WTC11 (cell line): ENCODE results near the gene LAMC2. TPM values are rescaled to one million over a fixed set of nuclear protein-coding genes. Genes with fewer than 3 reads are reported as not detected.

Experiments
- ATAC-seq: fragments of 200-7000 bp; cut with Tn5 transposase; 2 replicates; pipeline ENCODE4 v1.10.0; 2021; ENCODE audit warnings: mild to moderate bottlenecking, moderate library complexity
- CTCF ChIA-PET: fragments of 300-600 bp; sonication (Branson Sonifier 250); formaldehyde crosslinking; loops from one replicate; lab custom pipeline; 2021; ENCODE audit warnings: antibody characterized with exemption; lab: Charles Lee
- POLR2A ChIA-PET: fragments of 350-600 bp; sonication (Branson Sonifier 250); formaldehyde crosslinking; loops from one replicate; lab custom pipeline; 2021; ENCODE audit warnings: antibody characterized with exemption; lab: Charles Lee
- DNase-seq: peaks from one replicate; pipeline ENCODE4 v3.0.0; 2021; ENCODE audit warnings: low spot score
- H3K27ac Mint-ChIP-seq: 2 replicates; pipeline ENCODE4 v1.8.0; 2021; ENCODE audit warnings: mixed read lengths
- H3K27me3 Mint-ChIP-seq: 2 replicates; pipeline ENCODE4 v1.8.0; 2021; ENCODE audit warnings: low read depth, mild to moderate bottlenecking, moderate library complexity, mixed read lengths
- H3K36me3 Mint-ChIP-seq: 2 replicates; pipeline ENCODE4 v1.8.0; 2021; ENCODE audit warnings: mixed read lengths
- H3K4me1 Mint-ChIP-seq: 2 replicates; pipeline ENCODE4 v1.8.0; 2022; ENCODE audit warnings: mixed read lengths
- H3K4me3 Mint-ChIP-seq: 2 replicates; pipeline ENCODE4 v1.8.0; 2021; ENCODE audit warnings: mild to moderate bottlenecking, moderate library complexity, mixed read lengths
- H3K9me3 Mint-ChIP-seq: 2 replicates; pipeline ENCODE4 v1.8.0; 2021; ENCODE audit warnings: mixed read lengths
- ATF3 ChIP-seq: sonication (generic); formaldehyde crosslinking; conservative IDR thresholded peaks from 2 replicates; pipeline ENCODE4 v1.8.1; 2022; ENCODE audit warnings: mild to moderate bottlenecking, missing genetic modification reagents
- ATF6 ChIP-seq: sonication (generic); formaldehyde crosslinking; IDR thresholded peaks from 2 replicates; pipeline ENCODE4 v1.8.1; 2023; ENCODE audit warnings: mild to moderate bottlenecking, missing genetic modification reagents
- CDX4 ChIP-seq: fragments of 250-450 bp; sonication (Bioruptor Pico); IDR thresholded peaks from 2 replicates; pipeline ENCODE4 v1.9.0; 2021; ENCODE audit warnings: moderate library complexity, mild to moderate bottlenecking, inconsistent platforms, borderline replicate concordance
- E2F1 ChIP-seq: sonication (generic); formaldehyde crosslinking; IDR thresholded peaks from 2 replicates; pipeline ENCODE4 v1.8.0; 2022; ENCODE audit warnings: mild to moderate bottlenecking, missing genetic modification reagents
- ESRRA ChIP-seq: sonication (generic); formaldehyde crosslinking; IDR thresholded peaks from 2 replicates; pipeline ENCODE4 v1.8.1; 2022; ENCODE audit warnings: mild to moderate bottlenecking, missing genetic modification reagents, borderline replicate concordance
- FOXP1 ChIP-seq: sonication (generic); formaldehyde crosslinking; IDR thresholded peaks from 2 replicates; pipeline ENCODE4 v1.8.0; 2022; ENCODE audit warnings: missing genetic modification reagents, mild to moderate bottlenecking, moderate library complexity, borderline replicate concordance
- MAX ChIP-seq: sonication (generic); formaldehyde crosslinking; IDR thresholded peaks from 2 replicates; pipeline ENCODE4 v1.8.0; 2022; ENCODE audit warnings: mild to moderate bottlenecking, missing genetic modification reagents
- NR3C1 ChIP-seq: sonication (generic); formaldehyde crosslinking; conservative IDR thresholded peaks from 2 replicates; pipeline ENCODE4 v1.8.1; 2023; ENCODE audit warnings: low read depth, mild to moderate bottlenecking, missing genetic modification reagents
- PRRX2 ChIP-seq: fragments of 250-450 bp; sonication (Bioruptor Pico); IDR thresholded peaks from 2 replicates; pipeline ENCODE4 v1.8.0; 2021; ENCODE audit warnings: mild to moderate bottlenecking
- SMAD4 ChIP-seq: sonication (generic); formaldehyde crosslinking; IDR thresholded peaks from 2 replicates; pipeline ENCODE4 v1.8.0; 2022; ENCODE audit warnings: mild to moderate bottlenecking, missing genetic modification reagents
- SOX15 ChIP-seq: fragments of 250-450 bp; sonication (Bioruptor Pico); IDR thresholded peaks from 2 replicates; pipeline ENCODE4 v1.9.0; 2021; ENCODE audit warnings: mild to moderate bottlenecking
- STAT6 ChIP-seq: sonication (generic); formaldehyde crosslinking; conservative IDR thresholded peaks from 2 replicates; pipeline ENCODE4 v1.8.1; 2023; ENCODE audit warnings: mild to moderate bottlenecking, low read depth, missing genetic modification reagents, moderate library complexity
- TEAD4 ChIP-seq: sonication (generic); formaldehyde crosslinking; IDR thresholded peaks from 2 replicates; pipeline ENCODE4 v1.8.0; 2022; ENCODE audit warnings: mild to moderate bottlenecking, missing genetic modification reagents
- USF2 ChIP-seq: sonication (generic); formaldehyde crosslinking; IDR thresholded peaks from 2 replicates; pipeline ENCODE4 v1.8.1; 2023; ENCODE audit warnings: mild to moderate bottlenecking, missing genetic modification reagents, moderate library complexity
- ZBTB21 ChIP-seq: sonication (generic); formaldehyde crosslinking; IDR thresholded peaks from 2 replicates; pipeline ENCODE4 v1.8.1; 2023; ENCODE audit warnings: mild to moderate bottlenecking, missing genetic modification reagents, borderline replicate concordance
- ZBTB43 ChIP-seq: sonication (generic); formaldehyde crosslinking; IDR thresholded peaks from 2 replicates; pipeline ENCODE4 v1.8.1; 2023; ENCODE audit warnings: mild to moderate bottlenecking, missing genetic modification reagents
- ZNF138 ChIP-seq: sonication (generic); formaldehyde crosslinking; conservative IDR thresholded peaks from 2 replicates; pipeline ENCODE4 v1.8.1; 2022; ENCODE audit warnings: mild to moderate bottlenecking, moderate library complexity, missing genetic modification reagents
- ZNF219 ChIP-seq: sonication (generic); formaldehyde crosslinking; IDR thresholded peaks from 2 replicates; pipeline ENCODE4 v1.8.0; 2023; ENCODE audit warnings: missing genetic modification reagents, mild to moderate bottlenecking, borderline replicate concordance
- ZNF281 ChIP-seq: sonication (generic); formaldehyde crosslinking; IDR thresholded peaks from 2 replicates; pipeline ENCODE4 v1.8.0; 2023; ENCODE audit warnings: mild to moderate bottlenecking, missing genetic modification reagents
- ZNF317 ChIP-seq: sonication (generic); formaldehyde crosslinking; IDR thresholded peaks from 2 replicates; pipeline ENCODE4 v1.8.1; 2023; ENCODE audit warnings: low read depth, mild to moderate bottlenecking, moderate library complexity, missing genetic modification reagents, borderline replicate concordance
- total RNA-seq: library from RNA; stranded (reverse); gene quantifications from 3 replicates; pipeline ENCODE4 v1.2.3, GENCODE V29; 2021

The LAMC2 gene
- total RNA-seq, 1 experiment from 2014 or later: 7.9 TPM

- TF ChIP-seq ZNF281 (CRISPR knock-in tag): no peak
- no peak for TF ChIP-seq ZBTB43 (CRISPR knock-in tag)
- TF ChIP-seq SMAD4: no peak
- no peak for TF ChIP-seq E2F1
- no peak for TF ChIP-seq CDX4 (CRISPR knock-in tag)
- no peak for TF ChIP-seq USF2 (CRISPR knock-in tag)
- no peak for TF ChIP-seq ZNF138 (CRISPR knock-in tag)
Observed at GRCh38 chr1:183251101-183251958, 65.3 kb downstream of the LAMC2 start (continued).

GRCh38 chr1:183251959-183252450, 65.9 kb downstream of the LAMC2 start:
- ATAC-seq: no peak

More at GRCh38 chr1:183251959-183252450, 65.9 kb downstream of the LAMC2 start:
- DNase-seq: no peak
- TF ChIP-seq MAX (CRISPR knock-in tag) (no peak), ATF3 (CRISPR knock-in tag) (no peak), ATF6 (CRISPR knock-in tag) (no peak), ZNF219 (CRISPR knock-in tag) (no peak), SOX15 (no peak), ZNF317 (CRISPR knock-in tag) (no peak), NR3C1 (no peak), ZBTB21 (CRISPR knock-in tag) (no peak), TEAD4 (CRISPR knock-in tag) (no peak), FOXP1 (CRISPR knock-in tag) (no peak), ESRRA (CRISPR knock-in tag) (no peak), STAT6 (no peak), PRRX2 (no peak), ZBTB43 (CRISPR knock-in tag) (no peak)
- TF ChIP-seq, all 79 proteins: peak for 0
- ChIA-PET CTCF (no interaction called here), POLR2A (no interaction called here)
- peaks cover 11% of the 10 kb centered on the region for H3K4me1 Mint-ChIP-seq
- H3K4me3 Mint-ChIP-seq: no peak overlapping the region
- H3K36me3 Mint-ChIP-seq: peaks cover 13% of the 10 kb centered on the region; the same call in 1 of the 2 replicates
- H3K27ac Mint-ChIP-seq: no peak overlapping the region
- peaks cover 24% of the 10 kb centered on the region for H3K9me3 Mint-ChIP-seq
- H3K27me3 Mint-ChIP-seq: no peaks in the 10 kb centered on the region
